Keratinocyte (primary cell): ENCODE data around the gene PKLR.

Source experiments
- EZH2 ChIP-seq: IDR thresholded peaks from one replicate; pipeline ENCODE4 v1.6.1; 2012; ENCODE audit warnings: inconsistent platforms, mild to moderate bottlenecking, low read length, moderate library complexity
- TF ChIP-seq, protein P1 (sequence below), 3 experiments: IDR thresholded peaks in 1 of 3; conservative IDR thresholded peaks in 1 of 3; optimal IDR thresholded peaks in 1 of 3; 2 replicates in 2 of 3; 3 replicates in 1 of 3; pipeline versions ENCODE3 to v1.5.1; 2011; ENCODE audit warnings: low read length in 3 of 3, mild to moderate bottlenecking in 3 of 3, moderate library complexity in 2 of 3, control low read depth in 1 of 3, inconsistent platforms in 1 of 3; ENCODE audit not compliant: insufficient read depth in 2 of 3; ENCODE audit errors: extremely low read depth in 1 of 3

- TF ChIP-seq, protein P1, sequence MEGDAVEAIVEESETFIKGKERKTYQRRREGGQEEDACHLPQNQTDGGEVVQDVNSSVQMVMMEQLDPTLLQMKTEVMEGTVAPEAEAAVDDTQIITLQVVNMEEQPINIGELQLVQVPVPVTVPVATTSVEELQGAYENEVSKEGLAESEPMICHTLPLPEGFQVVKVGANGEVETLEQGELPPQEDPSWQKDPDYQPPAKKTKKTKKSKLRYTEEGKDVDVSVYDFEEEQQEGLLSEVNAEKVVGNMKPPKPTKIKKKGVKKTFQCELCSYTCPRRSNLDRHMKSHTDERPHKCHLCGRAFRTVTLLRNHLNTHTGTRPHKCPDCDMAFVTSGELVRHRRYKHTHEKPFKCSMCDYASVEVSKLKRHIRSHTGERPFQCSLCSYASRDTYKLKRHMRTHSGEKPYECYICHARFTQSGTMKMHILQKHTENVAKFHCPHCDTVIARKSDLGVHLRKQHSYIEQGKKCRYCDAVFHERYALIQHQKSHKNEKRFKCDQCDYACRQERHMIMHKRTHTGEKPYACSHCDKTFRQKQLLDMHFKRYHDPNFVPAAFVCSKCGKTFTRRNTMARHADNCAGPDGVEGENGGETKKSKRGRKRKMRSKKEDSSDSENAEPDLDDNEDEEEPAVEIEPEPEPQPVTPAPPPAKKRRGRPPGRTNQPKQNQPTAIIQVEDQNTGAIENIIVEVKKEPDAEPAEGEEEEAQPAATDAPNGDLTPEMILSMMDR (optimal IDR thresholded peaks at IDR 0.05 in 1 of 3, IDR thresholded peaks at IDR 0.05 in 1 of 3, conservative IDR thresholded peaks at IDR 0.05 in 1 of 3; ENCODE audit: extremely low read depth in 1 of 3, insufficient read depth in 2 of 3, low read length in 3 of 3): no peak
- no peak for TF ChIP-seq EZH2
These were observed 18.3 kb upstream of the PKLR start for GRCh38 chr1:155319536-155319935.
